ENCODE results near the gene TRPM6. TPM values are rescaled to one million over a fixed set of nuclear protein-coding genes. Genes with fewer than 3 reads are reported as not detected.

TRPM6 gene
- total and polyA plus RNA-seq, 8 donors: 0.14 to 0.59 (median 0.23) TPM

- DNase-seq (no peak), FAIRE-seq (no peak), ATAC-seq (no peak)
- Histone ChIP-seq H3K36me3 (no peaks in the 10 kb centered on the region), H3K4me3 (no peak overlapping the region), H3K9me3 (no peaks in the 10 kb centered on the region), H3K27me3 (no peaks in the 10 kb centered on the region), H3K27ac (no peak overlapping the region), H3K4me1 (no peaks in the 10 kb centered on the region)
- no peak for TF ChIP-seq CTCF (IDR thresholded peaks at IDR 0.05)
- intact Hi-C loops (cut with DNase I): no loop called here
- WGBS, 2 donors: 47 to 49% methylated on average over 1 of the region's 1 CpG
Observed at GRCh38 chr9:74719306-74719705, 168.4 kb downstream of the TRPM6 start.

DNA sequence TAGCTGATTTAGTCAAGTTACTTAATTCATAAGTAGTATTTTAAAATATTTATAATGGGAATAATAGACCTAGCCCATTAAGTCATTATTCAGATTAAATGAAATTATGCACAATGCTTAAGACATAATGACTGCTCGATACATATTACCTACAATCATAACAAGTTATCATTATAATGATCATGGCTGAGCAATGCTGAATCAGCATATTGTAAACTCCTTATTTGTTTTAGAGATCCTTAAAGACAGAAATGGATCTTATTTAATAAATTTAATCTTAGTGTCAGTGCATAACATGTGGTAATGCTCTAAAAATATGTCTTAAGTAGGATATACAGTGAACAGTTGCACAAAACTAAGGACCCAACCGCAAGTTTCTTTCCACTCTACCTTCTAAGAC lies 169.0 kb downstream of the TRPM6 start:
- no peak for ATAC-seq
- intact Hi-C loops (cut with DNase I): no loop called here
- Histone ChIP-seq H3K4me3 (no peak overlapping the region), H3K36me3 (no peaks in the 10 kb centered on the region), H3K4me1 (no peaks in the 10 kb centered on the region), H3K27ac (no peak overlapping the region), H3K27me3 (no peaks in the 10 kb centered on the region), H3K9me3 (no peaks in the 10 kb centered on the region)
- TF ChIP-seq CTCF (IDR thresholded peaks at IDR 0.05): no peak
- DNase-seq: no peak
- 86% methylated on average over 2 of the region's 2 CpGs for WGBS, 2 donors
- FAIRE-seq: no peak

DNA sequence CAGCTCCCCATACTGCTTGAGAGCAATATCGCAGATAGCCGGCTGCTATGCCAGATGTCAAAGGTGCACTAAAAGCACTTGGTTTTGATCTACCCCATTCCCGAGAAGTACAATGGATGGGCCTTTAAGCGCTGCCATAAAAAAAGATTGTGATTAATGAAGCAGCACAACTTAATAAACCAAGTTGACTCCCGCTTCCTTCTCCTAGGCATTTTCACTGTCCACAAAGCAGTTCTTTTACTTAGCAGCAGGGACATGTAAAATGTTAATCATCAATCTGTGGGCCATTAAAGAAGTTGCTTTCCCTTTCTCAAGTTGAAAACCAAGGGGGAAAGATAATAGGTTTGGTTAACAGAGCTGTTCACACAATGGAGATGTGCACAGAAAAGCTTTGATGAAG lies 176.4 kb downstream of the TRPM6 start:
- H3K27me3 ChIP-seq: no peaks in the 10 kb centered on the region
- DNase-seq (no peak), ATAC-seq (no peak), FAIRE-seq (no peak)
- H3K4me1 ChIP-seq: no peaks in the 10 kb centered on the region
- intact Hi-C loops (cut with DNase I): no loop called here
- TF ChIP-seq CTCF (IDR thresholded peaks at IDR 0.05): no peak
- H3K27ac ChIP-seq: no peak overlapping the region
- 44 to 47% methylated on average over 5 of the region's 5 CpGs for whole genome bisulfite sequencing, 2 donors
- H3K4me3 ChIP-seq: no peak overlapping the region
- no peaks in the 10 kb centered on the region for H3K9me3 ChIP-seq
- H3K36me3 ChIP-seq: no peaks in the 10 kb centered on the region

DNA sequence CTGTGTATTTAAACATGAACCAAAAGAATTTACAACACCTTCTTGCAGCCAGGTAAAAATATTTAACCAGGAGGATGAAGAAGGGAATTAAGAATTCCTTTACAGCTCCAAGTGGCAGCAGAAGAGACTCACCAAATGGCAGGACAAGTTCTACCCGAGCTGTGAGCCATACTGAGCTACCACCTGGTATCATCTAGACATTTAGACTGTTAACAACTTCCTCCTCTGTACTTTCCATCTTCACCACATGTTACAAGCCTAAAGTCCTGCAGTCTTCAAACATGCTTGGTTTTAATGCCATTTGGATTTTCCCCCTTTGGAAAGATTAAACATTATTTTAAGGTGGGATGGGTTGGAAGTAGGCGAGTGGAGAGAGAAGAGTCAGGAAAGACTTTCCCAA lies 190.2 kb downstream of the TRPM6 start:
- intact Hi-C loops (cut with DNase I): no loop called here
- Histone ChIP-seq H3K27me3 (no peaks in the 10 kb centered on the region), H3K4me3 (no peak overlapping the region), H3K4me1 (no peaks in the 10 kb centered on the region), H3K9me3 (no peaks in the 10 kb centered on the region), H3K36me3 (no peaks in the 10 kb centered on the region), H3K27ac (no peak overlapping the region)
- 32 to 45% methylated on average over 2 of the region's 2 CpGs for WGBS, 2 donors
- FAIRE-seq (no peak), DNase-seq (no peak), ATAC-seq (no peak)
- no peak for TF ChIP-seq CTCF (IDR thresholded peaks at IDR 0.05)

GRCh38 chr9:74696520-74696919 lies 191.2 kb downstream of the TRPM6 start:
- WGBS, 2 donors: 59 to 65% methylated on average over 1 of the region's 1 CpG
- no peaks in the 10 kb centered on the region for H3K4me1 ChIP-seq
- H3K36me3 ChIP-seq: no peaks in the 10 kb centered on the region
- intact Hi-C loops (cut with DNase I): no loop called here
- no peak for FAIRE-seq
- H3K27ac ChIP-seq: no peak overlapping the region
- DNase-seq: no peak
- no peak for ATAC-seq
- no peaks in the 10 kb centered on the region for H3K9me3 ChIP-seq
- no peaks in the 10 kb centered on the region for H3K27me3 ChIP-seq
- H3K4me3 ChIP-seq: no peak overlapping the region
- TF ChIP-seq CTCF (IDR thresholded peaks at IDR 0.05): no peak
